Endodermal cell (in vitro differentiated cells): ENCODE measurements around the gene ALX4. TPM values are rescaled to one million over a fixed set of nuclear protein-coding genes. Genes with fewer than 3 reads are reported as not detected.

Source experiments
- DNase-seq: peaks from one replicate; pipeline ENCODE4 v3.0.0-alpha.2; 2017
- H3K27ac ChIP-seq: 2 replicates; pipeline ENCODE4 v1.5.1; 2013; ENCODE audit warnings: mild to moderate bottlenecking, low read depth, low read length, moderate library complexity
- H3K27me3 ChIP-seq: 2 replicates; pipeline ENCODE4 v1.6.1; 2013; ENCODE audit warnings: mild to moderate bottlenecking, low read length, moderate library complexity; ENCODE audit not compliant: insufficient read depth, control insufficient read depth, poor library complexity, severe bottlenecking
- H3K36me3 ChIP-seq: 2 replicates; pipeline ENCODE4 v1.7.0; 2013; ENCODE audit warnings: mild to moderate bottlenecking, low read length, moderate library complexity; ENCODE audit not compliant: control insufficient read depth, insufficient read depth
- H3K4me1 ChIP-seq: one replicate; pipeline ENCODE4 v1.7.0; 2013; ENCODE audit warnings: low read length; ENCODE audit not compliant: control insufficient read depth, insufficient read depth
- H3K4me3 ChIP-seq: 2 replicates; pipeline ENCODE4 v1.5.1; 2013; ENCODE audit warnings: mild to moderate bottlenecking, low read length, moderate library complexity
- H3K9ac ChIP-seq: 2 replicates; pipeline ENCODE4 v1.6.1; 2013; ENCODE audit warnings: mild to moderate bottlenecking, low read length, moderate library complexity; ENCODE audit not compliant: poor library complexity, severe bottlenecking; ENCODE audit errors: extremely low read depth
- H3K9me3 ChIP-seq: 2 replicates; pipeline ENCODE4 v1.6.1; 2013; ENCODE audit warnings: mild to moderate bottlenecking, low read length, moderate library complexity; ENCODE audit not compliant: control insufficient read depth
- H3K27ac Mint-ChIP-seq: 2 replicates; pipeline ENCODE4 v1.8.0; 2020; ENCODE audit warnings: mixed read lengths
- H3K27me3 Mint-ChIP-seq: 2 replicates; pipeline ENCODE4 v1.8.0; 2021; ENCODE audit warnings: mild to moderate bottlenecking, mixed read lengths; ENCODE audit not compliant: insufficient read depth
- H3K36me3 Mint-ChIP-seq: 2 replicates; pipeline ENCODE4 v1.8.0; 2020; ENCODE audit warnings: low read depth, mixed read lengths
- H3K4me1 Mint-ChIP-seq: 2 replicates; pipeline ENCODE4 v1.8.0; 2020; ENCODE audit warnings: mixed read lengths
- H3K4me3 Mint-ChIP-seq: 2 replicates; pipeline ENCODE4 v1.8.0; 2020; ENCODE audit warnings: mild to moderate bottlenecking, moderate library complexity, mixed read lengths
- H3K9me3 Mint-ChIP-seq: 2 replicates; pipeline ENCODE4 v1.8.0; 2020; ENCODE audit warnings: mild to moderate bottlenecking, mixed read lengths
- WGBS, 2 experiments: methylation state at CpG; one replicate each; pipeline versions ENCODE4 v1.1.5 to v1.1.7; 2013; ENCODE audit warnings: missing lambda C conversion rate in 2 of 2, mixed read lengths in 1 of 2; ENCODE audit not compliant: insufficient coverage in 1 of 2, insufficient read length in 1 of 2; 5-methylcytosine and 5-hydroxymethylcytosine counted together
- total RNA-seq, 2 donors: library from RNA; stranded (reverse); fragmentation: NEBNext Ultra II Directional in 1 of 2; extraction: Animal tissue kit (Norgen Biotek cat#: 25700) in 1 of 2; gene quantifications; 2 replicates in 1 of 2; 3 replicates in 1 of 2; pipeline ENCODE4 v1.2.1, GENCODE V29; 2021
- TF ChIP-seq, protein P1 (sequence below): fragments of 200-600 bp; sonication (generic); conservative IDR thresholded peaks from 2 replicates; pipeline ENCODE4 v1.5.0; 2021; ENCODE audit warnings: antibody characterized with exemption, mild to moderate bottlenecking

Gene ALX4
- total RNA-seq, 2 donors from 2014 or later = not detected

DNA sequence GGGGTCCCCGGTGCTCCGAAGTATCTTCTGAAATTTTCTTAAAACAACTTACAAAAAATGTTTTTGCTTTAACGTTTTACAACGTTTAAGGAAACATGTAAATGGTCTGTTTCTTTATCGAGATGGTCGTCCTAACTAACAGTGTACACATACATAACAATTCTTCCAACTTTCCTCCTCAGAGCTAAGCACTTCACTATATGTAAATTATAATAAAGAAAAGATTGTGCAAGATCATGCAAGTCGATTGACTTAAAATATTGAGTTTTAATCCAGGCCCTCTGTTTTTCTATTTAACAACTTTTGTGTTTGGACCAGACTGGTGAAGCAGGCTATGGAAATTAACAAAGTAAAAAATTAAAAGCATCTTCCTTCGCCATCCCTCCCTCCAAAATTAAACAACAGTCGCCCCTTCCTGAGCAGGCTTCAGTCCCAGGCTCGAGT, 4.9 kb downstream of the ALX4 start:
- Mint-ChIP-seq H3K4me1 (peaks cover 22% of the 10 kb centered on the region), H3K9me3 (no peaks in the 10 kb centered on the region), H3K4me3 (peak overlapping the region; percentile 45), H3K27me3 (peaks cover 100% of the 10 kb centered on the region), H3K36me3 (no peaks in the 10 kb centered on the region), H3K27ac (no peak overlapping the region)
- H3K27ac ChIP-seq = no peak overlapping the region
- H3K4me1 ChIP-seq = no peaks in the 10 kb centered on the region
- 0 to 6% methylated on average over 6 to 10 of the region's 10 CpGs for WGBS, 2 experiments
- no peaks in the 10 kb centered on the region for H3K9me3 ChIP-seq
- no peaks in the 10 kb centered on the region for H3K36me3 ChIP-seq
- TF ChIP-seq, protein P1, sequence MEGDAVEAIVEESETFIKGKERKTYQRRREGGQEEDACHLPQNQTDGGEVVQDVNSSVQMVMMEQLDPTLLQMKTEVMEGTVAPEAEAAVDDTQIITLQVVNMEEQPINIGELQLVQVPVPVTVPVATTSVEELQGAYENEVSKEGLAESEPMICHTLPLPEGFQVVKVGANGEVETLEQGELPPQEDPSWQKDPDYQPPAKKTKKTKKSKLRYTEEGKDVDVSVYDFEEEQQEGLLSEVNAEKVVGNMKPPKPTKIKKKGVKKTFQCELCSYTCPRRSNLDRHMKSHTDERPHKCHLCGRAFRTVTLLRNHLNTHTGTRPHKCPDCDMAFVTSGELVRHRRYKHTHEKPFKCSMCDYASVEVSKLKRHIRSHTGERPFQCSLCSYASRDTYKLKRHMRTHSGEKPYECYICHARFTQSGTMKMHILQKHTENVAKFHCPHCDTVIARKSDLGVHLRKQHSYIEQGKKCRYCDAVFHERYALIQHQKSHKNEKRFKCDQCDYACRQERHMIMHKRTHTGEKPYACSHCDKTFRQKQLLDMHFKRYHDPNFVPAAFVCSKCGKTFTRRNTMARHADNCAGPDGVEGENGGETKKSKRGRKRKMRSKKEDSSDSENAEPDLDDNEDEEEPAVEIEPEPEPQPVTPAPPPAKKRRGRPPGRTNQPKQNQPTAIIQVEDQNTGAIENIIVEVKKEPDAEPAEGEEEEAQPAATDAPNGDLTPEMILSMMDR = no peak
- no peak overlapping the region for H3K4me3 ChIP-seq
- H3K9ac ChIP-seq = no peak overlapping the region
- H3K27me3 ChIP-seq = peaks cover 100% of the 10 kb centered on the region
- DNase-seq = no peak

DNA sequence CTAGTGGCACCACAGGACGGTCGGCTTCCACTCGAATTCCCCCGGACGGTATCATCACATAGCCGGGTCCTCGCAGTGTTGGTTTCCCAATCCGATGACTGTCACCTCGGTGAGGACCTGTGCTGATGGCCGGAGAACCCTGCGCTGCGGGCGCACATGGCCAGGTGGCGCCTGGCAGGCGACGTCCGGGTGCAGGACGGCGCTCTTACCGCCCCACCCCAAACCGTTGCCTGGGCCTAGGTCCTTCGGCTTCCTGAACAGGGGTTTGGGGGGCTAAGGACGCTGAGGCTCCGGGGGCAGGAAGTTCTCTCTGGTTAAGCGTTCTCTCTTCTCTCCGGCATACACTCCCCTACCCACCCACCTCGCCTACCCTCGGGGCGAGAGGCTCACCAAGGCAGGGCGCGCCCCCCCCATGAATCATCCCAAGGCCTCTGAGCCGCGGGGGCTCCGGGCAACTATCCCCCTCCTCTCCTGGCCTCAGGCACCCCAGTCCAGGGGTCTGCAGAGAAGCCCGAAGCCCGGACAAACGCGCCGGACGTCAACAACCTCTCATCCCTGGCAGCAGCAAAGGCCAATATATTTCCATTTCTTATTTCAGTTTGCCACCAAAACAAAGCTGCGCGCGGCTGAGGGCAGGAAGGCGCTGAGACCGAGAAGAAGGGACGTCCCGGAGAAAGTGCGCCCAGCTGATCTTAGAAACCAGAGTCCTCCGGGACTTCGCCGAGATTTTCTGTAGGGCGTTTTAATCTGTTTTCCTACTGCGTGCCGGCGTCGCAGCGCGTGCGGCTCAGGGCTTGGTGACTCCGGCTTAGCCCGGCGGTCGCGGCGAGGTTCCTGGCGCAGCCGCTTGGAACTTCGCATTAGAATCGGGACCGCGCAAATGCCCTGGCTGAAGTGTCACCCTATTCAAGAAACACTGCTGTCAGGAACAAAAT, 5.6 kb downstream of the ALX4 start:
- H3K4me3 ChIP-seq = no peak overlapping the region
- 0 to 3% methylated on average over 23 to 71 of the region's 71 CpGs for WGBS, 2 experiments
- peaks cover 99% of the 10 kb centered on the region for H3K27me3 ChIP-seq
- no peaks in the 10 kb centered on the region for H3K9me3 ChIP-seq
- no peaks in the 10 kb centered on the region for H3K36me3 ChIP-seq
- Mint-ChIP-seq H3K9me3 (no peaks in the 10 kb centered on the region), H3K27me3 (peaks cover 100% of the 10 kb centered on the region), H3K27ac (no peak overlapping the region), H3K4me3 (peak overlapping the region; percentile 27), H3K4me1 (peaks cover 22% of the 10 kb centered on the region), H3K36me3 (no peaks in the 10 kb centered on the region)
- no peaks in the 10 kb centered on the region for H3K4me1 ChIP-seq
- peak; percentile 78 for DNase-seq
- TF ChIP-seq, protein P1 = no peak
- H3K9ac ChIP-seq = no peak overlapping the region
- no peak overlapping the region for H3K27ac ChIP-seq

DNA sequence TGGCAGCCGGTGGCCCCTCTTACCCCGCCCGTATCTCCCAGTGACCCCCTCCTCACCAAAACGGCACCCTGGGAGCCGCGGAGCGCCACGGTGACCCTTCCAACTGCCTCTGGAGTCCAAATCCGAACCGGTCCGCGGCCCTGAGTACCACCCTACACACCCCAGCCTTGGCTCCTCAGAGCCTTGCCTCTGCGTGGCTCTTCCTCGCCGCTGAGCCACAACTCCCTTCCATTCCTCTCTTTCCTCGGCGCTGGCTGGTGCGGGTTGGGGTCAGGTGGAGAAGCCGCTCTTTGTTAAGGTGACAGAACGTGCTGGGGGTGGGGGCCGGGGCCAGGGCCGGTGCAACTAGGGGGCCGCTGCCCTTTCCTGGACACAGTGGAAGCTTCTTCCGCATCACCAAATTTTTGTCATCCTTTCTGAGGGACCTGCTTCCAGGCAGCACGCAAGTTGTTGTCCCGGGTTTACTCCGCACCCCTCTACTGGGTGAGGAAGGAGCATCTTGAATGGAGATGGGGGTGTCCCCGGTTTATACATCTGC, 6.5 kb downstream of the ALX4 start:
- Mint-ChIP-seq H3K27me3 (peaks cover 98% of the 10 kb centered on the region), H3K4me3 (no peak overlapping the region), H3K27ac (no peak overlapping the region), H3K36me3 (no peaks in the 10 kb centered on the region), H3K4me1 (peaks cover 22% of the 10 kb centered on the region), H3K9me3 (no peaks in the 10 kb centered on the region)
- Histone ChIP-seq H3K27ac (no peak overlapping the region), H3K4me3 (no peak overlapping the region), H3K36me3 (no peaks in the 10 kb centered on the region), H3K27me3 (peaks cover 98% of the 10 kb centered on the region), H3K9me3 (no peaks in the 10 kb centered on the region), H3K4me1 (no peaks in the 10 kb centered on the region), H3K9ac (no peak overlapping the region)
- TF ChIP-seq, protein P1 = no peak
- no peak for DNase-seq
- 17 to 23% methylated on average over 4 to 28 of the region's 28 CpGs for whole genome bisulfite sequencing, 2 experiments
